ENCODE measurements around the gene DZANK1.

DZANK1 gene

GRCh38 chr20:18496740-18497592 is 30.1 kb upstream of the DZANK1 start, which contains the start of gene RBBP9 (continued):
- TF ChIP-seq IKZF3 (tag by site-specific recombination; IDR thresholded peaks at IDR 0.05) (peak; percentile 89), ZXDB (tag by site-specific recombination; IDR thresholded peaks at IDR 0.05) (peak; percentile 93), MYNN (tag by site-specific recombination; IDR thresholded peaks at IDR 0.05; ENCODE audit: borderline replicate concordance) (no peak), ZNF223 (tag by site-specific recombination; IDR thresholded peaks at IDR 0.05) (peak; percentile 87), ZBTB44 (tag by site-specific recombination; IDR thresholded peaks at IDR 0.05) (no peak), HOXD13 (CRISPR knock-in tag; IDR thresholded peaks at IDR 0.05; ENCODE audit: borderline replicate concordance) (no peak), ZNF529 (tag by site-specific recombination; IDR thresholded peaks at IDR 0.05; ENCODE audit: insufficient replicate concordance) (no peak), ZNF138 (tag by site-specific recombination; IDR thresholded peaks at IDR 0.05; ENCODE audit: borderline replicate concordance) (no peak), GLI4 (tag by site-specific recombination; IDR thresholded peaks at IDR 0.05) (no peak), PRDM1 (tag by site-specific recombination; IDR thresholded peaks at IDR 0.05) (no peak), ZNF274 (IDR thresholded peaks at IDR 0.05; ENCODE audit: low read length) (no peak), ZNF274 (tag by site-specific recombination; IDR thresholded peaks at IDR 0.05; ENCODE audit: borderline replicate concordance) (no peak), SCRT2 (tag by site-specific recombination; IDR thresholded peaks at IDR 0.05) (no peak), ZNF837 (tag by site-specific recombination; IDR thresholded peaks at IDR 0.05) (no peak), ZNF610 (tag by site-specific recombination; IDR thresholded peaks at IDR 0.05; ENCODE audit: borderline replicate concordance) (peak; percentile 23; the same call in 1 of the 2 replicates), ZNF510 (tag by site-specific recombination; IDR thresholded peaks at IDR 0.05; ENCODE audit: insufficient replicate concordance) (no peak), GFI1B (tag by site-specific recombination; IDR thresholded peaks at IDR 0.05) (0 out of 2 replicates have a peak, but pooled peaks have one; percentile 48), PRDM2 (tag by site-specific recombination; IDR thresholded peaks at IDR 0.05; ENCODE audit: borderline replicate concordance) (no peak), ZBTB7A (tag by site-specific recombination; IDR thresholded peaks at IDR 0.05; ENCODE audit: low read depth) (0 out of 2 replicates have a peak, but pooled peaks have one; percentile 32), ZNF580 (tag by site-specific recombination; IDR thresholded peaks at IDR 0.05) (no peak), ZNF26 (tag by site-specific recombination; IDR thresholded peaks at IDR 0.05) (no peak), GLIS1 (tag by site-specific recombination; IDR thresholded peaks at IDR 0.05) (peak; percentile 87), ZNF362 (tag by site-specific recombination; IDR thresholded peaks at IDR 0.05) (no peak), GLI2 (tag by site-specific recombination; IDR thresholded peaks at IDR 0.05; ENCODE audit: borderline replicate concordance, low read depth) (no peak), ZNF645 (tag by site-specific recombination; IDR thresholded peaks at IDR 0.05) (no peak), ZNF558 (tag by site-specific recombination; IDR thresholded peaks at IDR 0.05) (no peak), ZNF121 (tag by site-specific recombination; IDR thresholded peaks at IDR 0.05) (no peak), MZF1 (tag by site-specific recombination; IDR thresholded peaks at IDR 0.05; ENCODE audit: borderline replicate concordance) (no peak)

Data from HEK293 (cell line).